Naive thymus-derived CD8-positive, alpha-beta T cell (primary cell): ENCODE data around the gene PF4V1. TPM values are rescaled to one million over a fixed set of nuclear protein-coding genes. Genes with fewer than 3 reads are reported as not detected.
"Not testable (repeated sequence)": the region's sequence is repeated elsewhere in the genome, so short reads cannot be mapped to it uniquely, and the experiment has no call there.

Source experiments
- ATAC-seq, 2 donors: fragments of 150-1000 bp; cut with Tn5 transposase in 1 of 2; sonication (Bioruptor Pico), chemical (Tn5 transposase) in 1 of 2; 1 replicate in 1 of 2; 2 replicates in 1 of 2; pipeline ENCODE4 v1.10.0; 2021; ENCODE audit warnings: mild to moderate bottlenecking in 2 of 2, moderate library complexity in 2 of 2
- POLR2A ChIA-PET: fragments of 350-600 bp; sonication (Branson Sonifier 250); formaldehyde crosslinking; loops from one replicate; lab custom pipeline; 2021; ENCODE audit warnings: antibody characterized with exemption; lab: Charles Lee
- DNase-seq, 10 donors: peaks; one replicate each; pipeline versions ENCODE4 v3.0.0 to v3.0.0-alpha.2; 2020 to 2022
- H3K27ac Mint-ChIP-seq, 10 donors: one replicate each; pipeline ENCODE4 v1.8.0; 2020 to 2022; ENCODE audit warnings: mild to moderate bottlenecking in 10 of 10, mixed read lengths in 10 of 10, moderate library complexity in 4 of 10, inconsistent platforms in 1 of 10
- H3K27me3 Mint-ChIP-seq, 5 donors: one replicate each; pipeline ENCODE4 v1.8.0; 2021 to 2022; ENCODE audit warnings: mixed read lengths in 5 of 5
- H3K36me3 Mint-ChIP-seq, 3 donors: one replicate each; pipeline ENCODE4 v1.8.0; 2020 to 2022; ENCODE audit warnings: mixed read lengths in 3 of 3, mild to moderate bottlenecking in 2 of 3, inconsistent platforms in 1 of 3
- H3K4me1 Mint-ChIP-seq, 4 donors: one replicate each; pipeline ENCODE4 v1.8.0; 2021 to 2022; ENCODE audit warnings: mixed read lengths in 4 of 4
- H3K4me3 Mint-ChIP-seq, 10 donors: one replicate each; pipeline ENCODE4 v1.8.0; 2020 to 2022; ENCODE audit warnings: mild to moderate bottlenecking in 10 of 10, mixed read lengths in 10 of 10, moderate library complexity in 6 of 10, inconsistent platforms in 1 of 10
- H3K9me3 Mint-ChIP-seq, 9 donors: one replicate each; pipeline ENCODE4 v1.8.0; 2020 to 2022; ENCODE audit warnings: mixed read lengths in 9 of 9, mild to moderate bottlenecking in 3 of 9, inconsistent platforms in 1 of 9, moderate library complexity in 1 of 9
- polyA plus RNA-seq, 3 donors: library from polyadenylated mRNA; unstranded; fragments of 300-500 nt; fragmentation: Illumina TruSeq; gene quantifications; one replicate each; pipeline ENCODE4 v1.2.3, GENCODE V29; 2021
- total RNA-seq, 8 experiments: library from RNA in 2 of 8; stranded (reverse) in 2 of 8; gene quantifications; one replicate each; pipeline ENCODE4 v1.2.3 and lab custom pipeline; 2021 to 2026

PF4V1 gene
- total and polyA plus RNA-seq, 5 experiments from 2014 or later = not detected

GRCh38 chr4:73885574-73886267 is 32.6 kb downstream of the PF4V1 start:
- ATAC-seq (no peak), DNase-seq (no peak)
- H3K9me3 Mint-ChIP-seq = peaks cover 0 to 1% (median 0%) of the 10 kb centered on the region in 9 donors
- no peak overlapping the region for H3K27ac Mint-ChIP-seq
- H3K4me1 Mint-ChIP-seq = no peaks in the 10 kb centered on the region
- POLR2A ChIA-PET = no interaction called here
- no peak overlapping the region for H3K4me3 Mint-ChIP-seq
- H3K27me3 Mint-ChIP-seq = peaks cover 0 to 12% (median 5%) of the 10 kb centered on the region in 5 donors
- H3K36me3 Mint-ChIP-seq = no peaks in the 10 kb centered on the region

DNA sequence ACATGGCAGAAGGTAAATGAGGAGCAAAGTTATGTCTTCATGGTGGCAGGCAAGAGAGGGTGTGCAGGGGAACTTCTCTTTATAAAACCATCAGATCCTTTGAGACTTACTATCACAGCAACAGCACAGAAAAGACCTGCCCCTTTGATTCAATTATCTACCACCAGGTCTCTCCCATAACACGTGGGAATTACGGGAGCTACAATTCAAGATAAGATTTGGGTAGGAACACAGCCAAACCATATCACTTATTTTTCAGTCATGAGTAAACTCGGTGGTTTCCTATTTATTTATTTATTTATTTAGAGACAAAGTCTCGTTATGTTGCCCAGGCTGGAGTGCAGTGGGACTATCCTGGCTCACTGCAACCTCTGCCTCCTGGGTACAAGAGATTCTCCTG is 38.2 kb downstream of the PF4V1 start:
- Mint-ChIP-seq H3K27ac (no peak overlapping the region), H3K27me3 (peaks cover 0 to under 1% (median 0%) of the 10 kb centered on the region in 5 donors), H3K36me3 (no peaks in the 10 kb centered on the region), H3K4me1 (no peaks in the 10 kb centered on the region), H3K9me3 (peaks cover 0 to 2% (median 0%) of the 10 kb centered on the region in 9 donors), H3K4me3 (no peak overlapping the region)
- no peak for DNase-seq
- POLR2A ChIA-PET = no interaction called here
- ATAC-seq = no peak

DNA sequence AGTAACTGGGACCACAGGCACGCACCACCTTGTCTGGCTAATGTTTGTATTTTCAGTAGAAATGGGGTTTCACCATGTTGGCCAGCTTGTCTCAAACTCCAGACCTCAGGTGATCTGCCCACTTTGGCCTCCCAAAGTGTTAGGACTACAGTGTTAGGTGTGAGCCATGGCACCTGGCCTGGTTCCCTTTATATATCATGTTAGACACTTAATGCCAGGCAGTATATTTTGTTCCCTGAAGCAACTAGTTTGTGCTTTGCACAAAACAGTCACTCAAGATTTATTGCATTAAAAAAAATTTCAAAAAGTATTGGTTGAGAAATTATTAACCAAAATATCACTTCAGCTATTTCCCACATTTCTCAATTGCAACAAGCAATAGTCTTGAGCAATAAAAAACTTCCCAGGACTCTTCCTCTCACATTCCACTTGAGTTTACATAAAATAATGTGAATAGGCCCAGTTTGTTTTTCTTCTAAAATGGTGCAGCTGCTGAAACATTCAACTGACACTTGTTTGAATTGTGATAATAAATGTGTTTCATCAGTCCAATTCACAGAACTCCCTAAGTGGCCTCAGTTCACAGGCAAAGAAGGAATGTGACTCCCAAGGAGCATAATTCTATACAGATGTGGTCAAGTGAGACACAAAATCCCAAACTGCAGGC is 38.8 kb downstream of the PF4V1 start:
- POLR2A ChIA-PET = no interaction called here
- ATAC-seq (no peak), DNase-seq (no peak)
- H3K4me3 Mint-ChIP-seq = no peak overlapping the region
- H3K27ac Mint-ChIP-seq = no peak overlapping the region
- H3K27me3 Mint-ChIP-seq = no peaks in the 10 kb centered on the region
- no peaks in the 10 kb centered on the region for H3K36me3 Mint-ChIP-seq
- no peaks in the 10 kb centered on the region for H3K4me1 Mint-ChIP-seq
- H3K9me3 Mint-ChIP-seq = peaks cover 0 to 2% (median 0%) of the 10 kb centered on the region in 9 donors

DNA sequence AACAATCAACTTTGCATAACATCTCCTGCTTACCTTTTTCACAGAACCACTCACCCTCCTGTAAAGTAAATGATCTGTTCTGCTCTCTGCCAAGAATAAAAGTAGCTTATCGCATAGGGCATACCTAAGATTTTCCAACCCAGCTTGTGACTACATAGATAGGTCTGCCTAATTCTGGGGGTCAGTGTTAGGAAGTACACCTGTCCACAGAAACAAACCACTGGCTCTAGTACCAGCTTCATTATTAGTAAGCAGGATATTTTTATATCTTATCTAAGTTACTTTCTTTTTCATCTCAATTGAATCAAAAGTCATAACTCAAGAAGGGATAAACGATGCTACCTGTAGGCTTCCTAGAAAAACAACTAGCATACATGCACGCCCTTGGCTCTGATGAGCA is 39.9 kb downstream of the PF4V1 start:
- ATAC-seq (no peak), DNase-seq (no peak)
- Mint-ChIP-seq H3K27me3 (no peaks in the 10 kb centered on the region), H3K36me3 (no peaks in the 10 kb centered on the region), H3K27ac (no peak overlapping the region), H3K4me1 (no peaks in the 10 kb centered on the region), H3K4me3 (no peak overlapping the region), H3K9me3 (peaks cover 0 to 2% (median 0%) of the 10 kb centered on the region in 9 donors)
- POLR2A ChIA-PET = no interaction called here

DNA sequence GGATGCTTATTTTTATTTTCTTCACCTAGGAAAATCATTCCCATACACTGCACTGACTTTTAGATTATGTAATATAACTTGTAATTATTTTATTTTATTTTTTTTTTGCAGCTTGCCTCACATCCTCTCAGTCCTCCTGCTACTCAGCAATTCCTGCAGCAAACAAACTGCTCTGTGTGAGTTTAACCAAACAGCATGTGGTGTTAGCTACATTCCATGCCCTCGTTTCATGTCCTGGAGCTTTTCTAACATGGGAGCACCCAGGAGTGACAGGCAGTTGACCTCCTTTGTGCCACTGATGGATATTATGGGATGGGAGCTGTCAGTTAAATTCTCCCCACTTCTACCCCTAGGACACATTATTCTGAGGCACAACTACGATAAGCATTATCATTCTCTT is 40.9 kb downstream of the PF4V1 start:
- H3K27me3 Mint-ChIP-seq = no peaks in the 10 kb centered on the region

DNA sequence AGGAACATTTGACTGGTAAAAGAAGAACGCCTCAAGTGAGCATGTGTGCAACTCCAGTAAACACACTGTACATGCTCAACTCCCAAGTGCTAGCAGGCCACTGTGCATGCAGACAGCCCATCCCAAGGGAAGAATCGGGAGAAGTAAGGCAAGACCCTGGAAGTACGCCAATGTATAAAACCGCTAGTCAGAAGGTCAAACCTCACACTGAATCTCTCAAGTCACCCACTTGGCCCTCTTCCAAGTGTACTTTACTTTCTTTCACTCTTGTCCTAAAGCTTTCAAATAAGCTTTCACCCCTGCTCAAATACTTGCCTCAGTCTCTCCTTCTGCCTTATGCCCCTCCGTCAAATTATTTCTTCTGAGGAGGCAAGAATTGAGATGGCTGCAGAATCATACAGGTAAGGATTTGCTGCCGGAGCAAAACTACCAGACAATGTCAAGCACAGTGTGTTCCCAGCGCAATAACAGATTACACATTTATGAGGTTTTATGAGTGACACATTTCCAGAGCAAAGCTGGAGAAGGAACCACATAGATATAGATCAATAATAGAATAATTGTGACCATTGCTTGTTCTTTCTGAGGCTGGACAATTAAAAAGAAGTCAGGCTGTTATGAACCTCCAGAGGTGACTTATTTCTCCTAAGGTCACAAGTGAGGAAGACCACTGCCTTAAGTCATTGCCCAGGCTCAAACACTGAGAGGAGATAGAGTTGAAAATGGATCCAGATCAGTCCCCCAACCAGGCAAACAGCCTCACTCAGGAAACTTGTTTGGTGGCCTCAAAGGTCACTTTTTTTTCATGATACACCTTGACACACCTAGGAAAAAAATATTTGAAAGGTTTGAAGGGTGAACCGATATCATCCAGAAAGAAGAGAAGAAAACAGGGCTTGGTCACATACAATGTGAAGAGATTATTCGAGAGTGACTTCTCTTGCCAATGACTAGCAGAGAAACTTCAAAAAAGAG is 42.4 kb downstream of the PF4V1 start:
- Mint-ChIP-seq H3K9me3 (peaks cover 0 to 2% (median 0%) of the 10 kb centered on the region in 9 donors), H3K36me3 (no peaks in the 10 kb centered on the region), H3K4me3 (no peak overlapping the region), H3K27me3 (no peaks in the 10 kb centered on the region), H3K27ac (no peak overlapping the region), H3K4me1 (no peaks in the 10 kb centered on the region)
- DNase-seq (no peak), ATAC-seq (no peak)
- POLR2A ChIA-PET = no interaction called here

More for the DNA sequence above, 40.9 kb downstream of the PF4V1 start:
- Mint-ChIP-seq H3K36me3 (no peaks in the 10 kb centered on the region), H3K9me3 (peaks cover 0 to 2% (median 0%) of the 10 kb centered on the region in 9 donors), H3K27ac (no peak overlapping the region), H3K4me3 (no peak overlapping the region), H3K4me1 (no peaks in the 10 kb centered on the region)
- DNase-seq = no peak
- POLR2A ChIA-PET = no interaction called here
- no peak for ATAC-seq

GRCh38 chr4:73896416-73896815 is 43.3 kb downstream of the PF4V1 start:
- no peak for DNase-seq
- no peak overlapping the region for H3K27ac Mint-ChIP-seq
- H3K9me3 Mint-ChIP-seq = peaks cover 0 to 2% (median 0%) of the 10 kb centered on the region in 9 donors
- peaks cover 0 to 3% (median 0%) of the 10 kb centered on the region in 5 donors for H3K27me3 Mint-ChIP-seq
- no peak for ATAC-seq
- POLR2A ChIA-PET = no interaction called here
- no peaks in the 10 kb centered on the region for H3K36me3 Mint-ChIP-seq
- H3K4me3 Mint-ChIP-seq = no peak overlapping the region
- no peaks in the 10 kb centered on the region for H3K4me1 Mint-ChIP-seq

GRCh38 chr4:73897380-73898136 is 44.5 kb downstream of the PF4V1 start:
- no peak for DNase-seq
- ATAC-seq = no peak
- no peaks in the 10 kb centered on the region for H3K4me1 Mint-ChIP-seq
- H3K27me3 Mint-ChIP-seq = peaks cover 0 to 3% (median 0%) of the 10 kb centered on the region in 5 donors
- no peaks in the 10 kb centered on the region for H3K36me3 Mint-ChIP-seq
- peaks cover 0 to 2% (median 0%) of the 10 kb centered on the region in 9 donors for H3K9me3 Mint-ChIP-seq
- no peak overlapping the region for H3K27ac Mint-ChIP-seq
- POLR2A ChIA-PET = no interaction called here
- no peak overlapping the region for H3K4me3 Mint-ChIP-seq

DNA sequence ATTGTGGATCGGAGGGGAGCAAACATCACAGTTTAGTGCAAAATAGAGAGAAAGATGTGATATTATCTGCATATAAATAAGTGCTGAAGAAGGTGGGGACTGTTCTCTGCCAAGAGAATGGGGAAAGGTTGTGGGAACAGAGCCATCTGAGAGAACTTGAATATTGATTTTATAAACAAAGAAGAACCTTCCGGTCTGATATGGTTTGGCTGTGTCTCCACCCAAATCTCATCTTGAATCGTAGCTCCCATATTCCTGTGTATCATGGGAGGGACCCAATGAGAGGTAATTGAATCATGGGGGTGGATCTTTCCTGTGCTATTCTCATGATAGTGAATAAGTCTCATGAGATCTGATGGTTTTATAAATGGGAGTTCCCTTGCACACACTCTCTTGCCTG is 46.2 kb downstream of the PF4V1 start:
- DNase-seq, POLR2A ChIA-PET, H3K27me3 Mint-ChIP-seq, H3K36me3 Mint-ChIP-seq, H3K4me3 Mint-ChIP-seq, H3K27ac Mint-ChIP-seq, H3K9me3 Mint-ChIP-seq, ATAC-seq, H3K4me1 Mint-ChIP-seq: not testable (repeated sequence)

DNA sequence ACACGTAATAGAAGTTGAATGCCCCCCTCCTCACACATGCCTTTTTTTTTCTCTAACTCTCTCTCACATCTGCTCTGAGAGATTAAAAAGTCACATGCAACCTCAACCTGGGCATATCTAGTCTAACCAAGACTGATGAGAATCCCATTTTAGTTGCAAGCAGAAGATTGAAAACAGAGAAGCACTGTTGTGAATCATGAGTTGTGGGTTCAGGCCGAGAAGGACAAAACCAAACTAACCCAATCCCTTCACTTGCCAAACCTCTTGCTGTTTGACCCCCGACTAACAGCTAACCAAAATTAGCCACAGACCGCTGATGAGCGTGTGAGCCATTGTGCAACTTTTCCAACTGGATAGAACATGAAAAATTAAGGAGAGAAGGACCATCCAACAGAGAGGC is 47.9 kb downstream of the PF4V1 start:
- Mint-ChIP-seq H3K27ac (no peak overlapping the region), H3K9me3 (no peaks in the 10 kb centered on the region), H3K4me3 (no peak overlapping the region), H3K27me3 (peaks cover 0 to 3% (median 0%) of the 10 kb centered on the region in 5 donors), H3K36me3 (no peaks in the 10 kb centered on the region), H3K4me1 (no peaks in the 10 kb centered on the region)
- DNase-seq (no peak), ATAC-seq (no peak)
- POLR2A ChIA-PET = no interaction called here

- Mint-ChIP-seq H3K4me3 (no peak overlapping the region), H3K9me3 (no peaks in the 10 kb centered on the region), H3K27me3 (peaks cover 0 to 3% (median 0%) of the 10 kb centered on the region in 5 donors), H3K27ac (no peak overlapping the region), H3K4me1 (no peaks in the 10 kb centered on the region), H3K36me3 (no peaks in the 10 kb centered on the region)
- DNase-seq = no peak
- POLR2A ChIA-PET = no interaction called here
- ATAC-seq = no peak
Observed at GRCh38 chr4:73902038-73902637, 49.0 kb downstream of the PF4V1 start.
